ENCODE results near the gene HEG1.

The HEG1 gene

GRCh38 chr3:125073390-125073905 lies 17.7 kb upstream of the HEG1 start:
- intact Hi-C loops (cut with DNase I), result no loop called here
- peak in 2 of 42 donors; percentile 3 to 18 for DNase-seq

GRCh38 chr3:125072749-125073389 lies 17.1 kb upstream of the HEG1 start:
- intact Hi-C loops (cut with DNase I), result no loop called here
- peak in 1 of 42 donors; percentile 31 for DNase-seq

GRCh38 chr3:125072301-125072700 lies 16.5 kb upstream of the HEG1 start:
- peak in 5 of 42 donors; percentile 11 to 57 (median 19) for DNase-seq
- intact Hi-C loops (cut with DNase I), result no loop called here

- DNase-seq, result peak in 1 of 42 donors; percentile 10
- intact Hi-C loops (cut with DNase I), result no loop called here
These were observed 14.4 kb upstream of the HEG1 start for GRCh38 chr3:125069968-125070745.

- no peak for DNase-seq
- intact Hi-C loops (cut with DNase I), result no loop called here
These were observed 13.7 kb upstream of the HEG1 start for GRCh38 chr3:125069452-125069851.

- no peak for DNase-seq
- intact Hi-C loops (cut with DNase I), result no loop called here
These were observed 12.5 kb upstream of the HEG1 start for GRCh38 chr3:125068265-125068664.

GRCh38 chr3:125067225-125067624 lies 11.4 kb upstream of the HEG1 start:
- DNase-seq, result no peak
- intact Hi-C loops (cut with DNase I), result no loop called here

- no peak for DNase-seq
- intact Hi-C loops (cut with DNase I), result no loop called here
These were observed 7.3 kb upstream of the HEG1 start for GRCh38 chr3:125062904-125063618.

GRCh38 chr3:125061646-125062045 lies 5.8 kb upstream of the HEG1 start:
- intact Hi-C loops (cut with DNase I), result no loop called here
- DNase-seq, result no peak

GRCh38 chr3:125061170-125061569 lies 5.4 kb upstream of the HEG1 start:
- DNase-seq, result no peak
- intact Hi-C loops (cut with DNase I), result no loop called here

GRCh38 chr3:125059488-125060245 lies 3.9 kb upstream of the HEG1 start:
- DNase-seq, result no peak
- intact Hi-C loops (cut with DNase I), result loop anchor here (5.0 to 10.0 kb wide), 2 partner anchors 62 to 65 kb away; no protein-coding TSS in a partner anchor

- intact Hi-C loops (cut with DNase I), result loop anchor here (5.0 to 10.0 kb wide), 2 partner anchors 62 to 66 kb away; no protein-coding TSS in a partner anchor
- no peak for DNase-seq
These were observed 3.2 kb upstream of the HEG1 start for GRCh38 chr3:125058959-125059358.

GRCh38 chr3:125058529-125058928 lies 2.7 kb upstream of the HEG1 start:
- intact Hi-C loops (cut with DNase I), result loop anchor here (5.0 to 10.0 kb wide), 2 partner anchors 61 to 66 kb away; no protein-coding TSS in a partner anchor
- no peak for DNase-seq

GRCh38 chr3:125057186-125057850 lies 1.5 kb upstream of the HEG1 start:
- no peak for DNase-seq

GRCh38 chr3:125055331-125055912 lies 375 bp downstream of the HEG1 start:
- DNase-seq, result peak in 11 of 42 donors; percentile 15 to 58 (median 38)
- intact Hi-C loops (cut with DNase I), result loop anchor here (5.0 to 10.0 kb wide), 2 partner anchors 58 to 69 kb away; no protein-coding TSS in a partner anchor

More at GRCh38 chr3:125057186-125057850, 1.5 kb upstream of the HEG1 start:
- intact Hi-C loops (cut with DNase I), result loop anchor here (5.0 to 10.0 kb wide), 2 partner anchors 60 to 67 kb away; no protein-coding TSS in a partner anchor

- intact Hi-C loops (cut with DNase I), result loop anchor here (5.0 to 10.0 kb wide), 2 partner anchors 57 to 70 kb away; no protein-coding TSS in a partner anchor
- DNase-seq, result peak in 15 of 42 donors; percentile 20 to 61 (median 35)
These were observed 1.1 kb downstream of the HEG1 start for GRCh38 chr3:125054449-125055329.

GRCh38 chr3:125054062-125054448 lies 1.7 kb downstream of the HEG1 start:
- no peak for DNase-seq
- intact Hi-C loops (cut with DNase I), result loop anchor here (10.0 kb wide), 1 partner anchor 71 kb away; no protein-coding TSS in a partner anchor
